Measurements from ENCODE around the gene FAM131C. TPM values are rescaled to one million over a fixed set of nuclear protein-coding genes. Genes with fewer than 3 reads are reported as not detected.

Gene FAM131C
- total RNA-seq, 6 experiments from 2014 or later, result 0.19 to 1.00 TPM; not detected in 4

- no peak for TF ChIP-seq CTCF (IDR thresholded peaks at IDR 0.05)
- no peak for TF ChIP-seq POLR2A (IDR thresholded peaks at IDR 0.05)
- no peaks in the 10 kb centered on the region for H3K27me3 ChIP-seq
- 90% methylated on average over 3 of the region's 3 CpGs for WGBS (ENCODE audit: insufficient coverage, low coverage, low lambda C conversion rate, missing lambda C conversion rate)
- intact Hi-C loops (cut with DNase I), result no loop called here
- H3K4me1 ChIP-seq, result peaks cover 0 to 11% (median 2%) of the 10 kb centered on the region in 4 donors
- DNase-seq (no peak), ATAC-seq (no peak)
- no peak overlapping the region for H3K27ac ChIP-seq
- H3K9me3 ChIP-seq, result no peaks in the 10 kb centered on the region
- H3K4me3 ChIP-seq, result no peak overlapping the region
- H3K36me3 ChIP-seq, result no peaks in the 10 kb centered on the region
Observed at GRCh38 chr1:16010837-16011236, 62.6 kb downstream of the FAM131C start.

- H3K27ac ChIP-seq, result no peak overlapping the region
- no peaks in the 10 kb centered on the region for H3K9me3 ChIP-seq
- H3K4me1 ChIP-seq, result peaks cover 0 to 11% (median 2%) of the 10 kb centered on the region in 4 donors
- H3K27me3 ChIP-seq, result no peaks in the 10 kb centered on the region
- no peaks in the 10 kb centered on the region for H3K36me3 ChIP-seq
- no peak for ATAC-seq
- H3K4me3 ChIP-seq, result no peak overlapping the region
- peak in 1 of 3 donors; percentile 37 for DNase-seq
- WGBS (ENCODE audit: insufficient coverage, low coverage, low lambda C conversion rate, missing lambda C conversion rate), result 84% methylated on average over 11 of the region's 11 CpGs
- TF ChIP-seq CTCF (IDR thresholded peaks at IDR 0.05), result no peak
- TF ChIP-seq POLR2A (IDR thresholded peaks at IDR 0.05), result no peak
- intact Hi-C loops (cut with DNase I), result loop anchor here (5.0 to 10.0 kb wide), 2 partner anchors 45 to 48 kb away; no protein-coding TSS in a partner anchor
Observed at GRCh38 chr1:16009678-16010077, 63.8 kb downstream of the FAM131C start.

GRCh38 chr1:16009030-16009460, 64.4 kb downstream of the FAM131C start:
- Histone ChIP-seq H3K27me3 (no peaks in the 10 kb centered on the region), H3K4me1 (peaks cover 0 to 11% (median 2%) of the 10 kb centered on the region in 4 donors), H3K27ac (no peak overlapping the region), H3K9me3 (no peaks in the 10 kb centered on the region), H3K36me3 (no peaks in the 10 kb centered on the region), H3K4me3 (no peak overlapping the region)
- TF ChIP-seq POLR2A (IDR thresholded peaks at IDR 0.05) (no peak), CTCF (IDR thresholded peaks at IDR 0.05) (peak; percentile 93 to 98 (median 97))
- WGBS (ENCODE audit: insufficient coverage, low coverage, low lambda C conversion rate, missing lambda C conversion rate), result 0% methylated on average over 2 of the region's 4 CpGs
- DNase-seq (peak; percentile 79 to 81 (median 80)), ATAC-seq (peak; percentile 63 to 76 (median 74))
- intact Hi-C loops (cut with DNase I), result loop anchor here (5.0 to 10.0 kb wide), 2 partner anchors 46 to 48 kb away; no protein-coding TSS in a partner anchor

Other genes with a start within 250 kb of the FAM131C start
- gene SPEN, start 225.9 kb downstream of the FAM131C start, total RNA-seq, result 10 to 100 TPM; 13.5 to 33.7 (median 23.2) TPM
- gene ZBTB17, start 97.5 kb downstream of the FAM131C start, total RNA-seq, result 10 to 100 TPM in 4 of 6 experiments, 1 to 10 TPM in 2; 9.2 to 13.3 (median 11.0) TPM
- not detected for gene SRARP, start 69.4 kb downstream of the FAM131C start, total RNA-seq
- gene HSPB7, start 55.6 kb downstream of the FAM131C start, total RNA-seq, result 1 to 10 TPM in 4 of 6 experiments, under 1 TPM in 2; 0.54 to 2.0 (median 1.2) TPM
- under 1 TPM in 2 of 6 experiments, not detected in 4; 0.43 to 0.47 TPM for gene CLCNKA, start 51.6 kb downstream of the FAM131C start, total RNA-seq
- not detected for gene CLCNKB, start 29.9 kb downstream of the FAM131C start, total RNA-seq
- 10 to 100 TPM in 4 of 6 experiments, 1 to 10 TPM in 2; 6.0 to 14.7 (median 10.8) TPM for gene EPHA2, start 82.4 kb upstream of the FAM131C start, total RNA-seq
- 1 to 10 TPM in 4 of 6 experiments, under 1 TPM in 2; 0.31 to 2.8 (median 1.5) TPM for gene ARHGEF19, start 139.0 kb upstream of the FAM131C start, total RNA-seq
- gene CPLANE2, start 163.5 kb upstream of the FAM131C start, total RNA-seq, result 1 to 10 TPM; 2.2 to 4.4 (median 3.1) TPM